GM23248 (cell line): ENCODE measurements around the gene SPC24.

ENCODE experiments used
- EZH2 ChIP-seq: fragments of 200-600 bp; sonication (generic); IDR thresholded peaks from 2 replicates; pipeline ENCODE4 v1.6.1; 2018; ENCODE audit warnings: antibody characterized with exemption, mild to moderate bottlenecking; ENCODE audit not compliant: insufficient read depth, poor library complexity, severe bottlenecking
- EZH2phosphoT487 ChIP-seq: fragments of 200-600 bp; sonication (generic); IDR thresholded peaks from 2 replicates; pipeline ENCODE4 v1.6.1; 2018; ENCODE audit warnings: antibody characterized with exemption, moderate library complexity, mild to moderate bottlenecking, low read depth; ENCODE audit not compliant: insufficient read depth

DNA sequence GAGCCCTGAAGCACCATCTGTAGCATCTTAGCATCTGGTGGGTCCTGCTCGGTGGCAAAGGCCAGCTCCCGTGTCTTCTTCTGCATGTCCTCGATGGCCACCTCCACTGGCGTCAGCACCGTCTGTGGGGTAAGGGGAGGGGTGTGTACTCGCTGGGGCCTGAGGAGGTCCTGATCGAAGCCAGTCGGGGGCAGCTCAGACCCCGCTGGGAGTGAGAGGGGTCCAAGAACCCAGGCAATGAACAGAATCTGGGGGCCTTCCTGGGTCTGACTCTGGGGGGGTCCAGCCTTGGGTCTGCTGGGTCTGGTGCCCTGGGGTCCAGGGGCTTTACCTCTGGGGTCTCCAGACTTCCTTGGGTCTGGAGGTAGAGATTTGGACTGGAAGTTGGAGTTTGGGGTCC is 45.3 kb upstream of the SPC24 start:
- TF ChIP-seq EZH2 (no peak), EZH2phosphoT487 (no peak)
